Endothelial cell of umbilical vein (primary cell): ENCODE data around the gene RANBP17.

Experiments used
- EZH2 ChIP-seq: IDR thresholded peaks from 2 replicates; pipeline ENCODE4 v1.6.1; 2012; ENCODE audit warnings: borderline replicate concordance, low read depth, mild to moderate bottlenecking, moderate library complexity, low read length, inconsistent platforms; ENCODE audit not compliant: severe bottlenecking
- GATA2 ChIP-seq: IDR thresholded peaks from 2 replicates; pipeline ENCODE4 v1.7.0; 2011; ENCODE audit warnings: low read depth, mild to moderate bottlenecking, moderate library complexity, mixed read lengths, low read length; ENCODE audit not compliant: insufficient read length, insufficient read depth
- JUN ChIP-seq: IDR thresholded peaks from 2 replicates; pipeline ENCODE4 v1.6.1; 2011; ENCODE audit warnings: borderline replicate concordance, low read depth; ENCODE audit not compliant: insufficient read length, insufficient read depth
- MAX ChIP-seq: IDR thresholded peaks from 2 replicates; pipeline ENCODE4 v1.6.1; 2011; ENCODE audit not compliant: insufficient read depth, insufficient read length
- MYC ChIP-seq: IDR thresholded peaks from one replicate; pipeline ENCODE4 v1.6.1; 2011; ENCODE audit warnings: mild to moderate bottlenecking, low read depth, low read length
- POLR2A ChIP-seq: IDR thresholded peaks from 2 replicates; pipeline ENCODE4 v1.6.1; 2012; ENCODE audit warnings: low read depth, mild to moderate bottlenecking, control low read depth, low read length
- POLR2AphosphoS5 ChIP-seq: IDR thresholded peaks from 2 replicates; pipeline ENCODE4 v1.6.1; 2012; ENCODE audit warnings: low read depth, mild to moderate bottlenecking, control low read depth, low read length, moderate library complexity; ENCODE audit not compliant: insufficient read depth
- TF ChIP-seq, protein P1 (sequence below), 2 donors: IDR thresholded peaks; 1 replicate in 1 of 2; 2 replicates in 1 of 2; pipeline ENCODE4 v1.5.1; 2011; ENCODE audit warnings: low read length in 2 of 2, mild to moderate bottlenecking in 2 of 2, moderate library complexity in 2 of 2, control low read depth in 1 of 2, inconsistent platforms in 1 of 2, low read depth in 1 of 2; ENCODE audit not compliant: insufficient read depth in 1 of 2; ENCODE audit errors: extremely low read depth in 1 of 2

- TF ChIP-seq EZH2: no peak
- TF ChIP-seq, protein P1, sequence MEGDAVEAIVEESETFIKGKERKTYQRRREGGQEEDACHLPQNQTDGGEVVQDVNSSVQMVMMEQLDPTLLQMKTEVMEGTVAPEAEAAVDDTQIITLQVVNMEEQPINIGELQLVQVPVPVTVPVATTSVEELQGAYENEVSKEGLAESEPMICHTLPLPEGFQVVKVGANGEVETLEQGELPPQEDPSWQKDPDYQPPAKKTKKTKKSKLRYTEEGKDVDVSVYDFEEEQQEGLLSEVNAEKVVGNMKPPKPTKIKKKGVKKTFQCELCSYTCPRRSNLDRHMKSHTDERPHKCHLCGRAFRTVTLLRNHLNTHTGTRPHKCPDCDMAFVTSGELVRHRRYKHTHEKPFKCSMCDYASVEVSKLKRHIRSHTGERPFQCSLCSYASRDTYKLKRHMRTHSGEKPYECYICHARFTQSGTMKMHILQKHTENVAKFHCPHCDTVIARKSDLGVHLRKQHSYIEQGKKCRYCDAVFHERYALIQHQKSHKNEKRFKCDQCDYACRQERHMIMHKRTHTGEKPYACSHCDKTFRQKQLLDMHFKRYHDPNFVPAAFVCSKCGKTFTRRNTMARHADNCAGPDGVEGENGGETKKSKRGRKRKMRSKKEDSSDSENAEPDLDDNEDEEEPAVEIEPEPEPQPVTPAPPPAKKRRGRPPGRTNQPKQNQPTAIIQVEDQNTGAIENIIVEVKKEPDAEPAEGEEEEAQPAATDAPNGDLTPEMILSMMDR (IDR thresholded peaks at IDR 0.05; ENCODE audit: extremely low read depth in 1 of 2, insufficient read depth in 1 of 2, low read depth in 1 of 2, low read length in 2 of 2): no peak
- no peak for TF ChIP-seq MYC
- TF ChIP-seq POLR2A: no peak
- no peak for TF ChIP-seq MAX
- TF ChIP-seq POLR2AphosphoS5: no peak
- TF ChIP-seq JUN: no peak
- no peak for TF ChIP-seq GATA2
Observed at GRCh38 chr5:170857066-170857465, 4.8 kb upstream of the RANBP17 start.
